GM19468 (cell line): Measurements from ENCODE around the gene XG.
"Not testable (repeated sequence)": the region's sequence is repeated elsewhere in the genome, so short reads cannot be mapped to it uniquely, and the experiment has no call there.

Source experiments
- ATAC-seq: cut with Tn5 transposase; IDR thresholded peaks from one replicate; pipeline ENCODE4 v1.9.1; 2021; ENCODE audit warnings: mild to moderate bottlenecking, moderate library complexity, moderate number of reproducible peaks; ENCODE audit not compliant: unreplicated experiment; ENCODE audit errors: extremely low read depth

XG gene

GRCh38 chrX:2732649-2733048, 19.2 kb upstream of the XG start:
- ATAC-seq = no peak

GRCh38 chrX:2733286-2733685, 18.6 kb upstream of the XG start:
- ATAC-seq = no peak

DNA sequence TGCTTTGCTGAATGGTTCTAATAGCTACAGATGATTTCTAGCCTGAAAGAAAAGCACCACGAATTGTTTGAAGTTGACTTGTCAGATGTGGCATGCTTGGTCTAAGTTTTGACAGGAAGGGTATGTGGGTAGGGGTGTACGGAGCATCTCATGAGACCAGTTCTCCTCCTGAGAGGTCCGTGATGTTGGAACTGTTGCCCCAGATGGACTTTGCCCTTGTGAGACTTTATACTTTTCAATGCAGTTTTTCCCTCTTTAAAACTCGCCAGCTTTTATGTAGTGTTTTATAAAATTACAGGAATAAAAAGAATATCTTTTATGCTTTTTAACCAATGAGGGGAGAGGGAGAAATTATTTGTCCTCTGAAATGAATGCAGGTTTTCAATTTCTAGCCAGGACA, 16.6 kb upstream of the XG start:
- ATAC-seq = no peak

DNA sequence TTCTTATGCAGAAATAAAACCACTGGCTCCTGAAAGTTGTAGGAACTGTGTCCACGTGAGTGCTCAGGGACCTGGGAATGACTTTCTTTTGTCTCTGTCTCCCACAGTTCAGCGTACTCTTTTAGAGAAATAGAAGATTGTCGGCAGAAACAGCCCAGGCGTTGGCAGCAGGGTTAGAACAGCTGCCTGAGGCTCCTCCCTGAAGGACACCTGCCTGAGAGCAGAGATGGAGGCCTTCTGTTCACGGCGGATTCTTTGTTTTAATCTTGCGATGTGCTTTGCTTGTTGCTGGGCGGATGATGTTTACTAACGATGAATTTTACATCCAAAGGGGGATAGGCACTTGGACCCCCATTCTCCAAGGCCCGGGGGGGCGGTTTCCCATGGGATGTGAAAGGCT, 11.2 kb upstream of the XG start:
- no peak for ATAC-seq

DNA sequence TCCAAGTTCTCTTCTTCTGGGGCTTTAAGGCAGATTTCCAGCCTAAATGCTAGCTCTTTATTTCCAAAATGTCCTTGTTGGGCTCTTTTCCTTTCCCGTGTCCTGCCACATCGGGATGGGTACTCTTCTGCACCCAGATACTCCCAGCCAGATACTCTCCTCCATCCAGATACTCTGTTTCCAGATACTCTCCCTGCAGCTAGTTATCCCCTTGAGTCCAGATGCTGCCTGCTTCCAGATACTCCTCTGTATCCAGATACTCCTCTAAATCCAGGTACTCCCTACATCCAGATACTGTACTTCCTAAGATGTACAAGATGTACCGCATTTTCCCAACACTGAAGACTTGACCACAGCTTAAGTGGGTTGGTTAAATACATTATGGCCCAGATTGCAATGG, 10.5 kb upstream of the XG start:
- ATAC-seq = no peak

DNA sequence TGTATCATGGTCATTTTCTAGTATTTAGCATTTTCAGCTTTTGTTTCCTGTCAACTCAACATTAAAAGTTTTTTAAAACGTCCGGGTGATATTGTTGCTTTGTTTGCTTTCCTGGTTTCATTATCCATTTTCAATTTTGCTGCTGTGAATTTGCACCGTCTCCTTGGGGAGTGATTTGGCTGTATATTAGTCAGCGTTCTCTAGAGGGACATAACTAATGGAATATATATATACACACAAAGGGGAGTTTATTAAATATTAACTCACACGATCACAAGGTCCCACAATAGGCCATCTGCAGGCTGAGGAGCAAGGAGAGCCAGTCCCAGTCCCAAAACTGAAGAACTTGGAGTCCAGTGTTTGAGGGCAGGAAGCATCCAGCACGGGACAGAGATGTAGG, 5.6 kb upstream of the XG start:
- ATAC-seq = not testable (repeated sequence)

DNA sequence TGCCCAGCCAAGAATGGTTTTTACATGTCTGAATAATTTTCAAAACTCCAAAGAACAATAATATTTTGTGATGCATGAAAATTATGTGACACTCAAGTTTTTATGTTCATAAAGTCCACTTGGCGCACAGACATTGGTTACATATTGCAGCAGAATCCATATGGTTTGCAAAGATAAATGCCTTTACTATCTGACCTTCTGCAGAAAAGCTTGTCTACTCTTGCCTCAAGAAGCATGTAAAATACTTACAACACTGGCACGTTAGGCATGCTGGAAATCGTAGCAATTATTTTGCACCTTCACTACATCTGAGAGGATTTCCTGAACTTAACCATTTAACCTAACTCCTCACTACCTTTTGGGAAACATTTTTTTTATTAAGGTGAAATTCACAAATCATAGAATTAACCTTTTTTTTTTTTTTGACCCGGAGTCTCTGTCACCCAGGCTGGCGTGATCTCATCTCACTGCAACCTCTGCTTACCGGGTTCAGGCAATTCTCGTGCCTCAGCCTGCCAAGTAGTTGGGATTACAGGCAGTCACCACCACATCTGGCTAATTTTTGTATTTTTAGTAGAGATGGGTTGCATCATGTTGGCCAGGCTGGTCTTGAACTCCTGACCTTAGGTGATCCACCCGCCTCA, 3.5 kb upstream of the XG start:
- ATAC-seq = no peak

DNA sequence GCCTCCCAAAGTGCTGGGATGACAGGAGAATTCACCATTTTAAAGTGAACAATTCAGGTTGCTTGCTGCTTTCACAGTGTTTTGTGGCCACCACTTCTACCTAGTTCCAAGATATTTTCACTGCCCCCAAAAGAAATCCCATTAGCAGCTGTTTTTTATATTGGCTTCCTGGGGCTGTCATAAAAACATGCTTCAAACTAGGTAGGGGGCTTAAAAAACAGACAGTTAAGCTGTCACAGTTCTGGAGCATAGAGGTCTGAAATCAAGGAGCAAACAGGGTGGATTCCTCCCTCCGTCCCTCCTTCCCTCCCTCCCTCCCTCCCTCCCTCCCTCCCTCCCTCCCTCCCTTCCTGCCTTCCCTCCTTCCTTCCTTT, 3.0 kb upstream of the XG start:
- no peak for ATAC-seq

DNA sequence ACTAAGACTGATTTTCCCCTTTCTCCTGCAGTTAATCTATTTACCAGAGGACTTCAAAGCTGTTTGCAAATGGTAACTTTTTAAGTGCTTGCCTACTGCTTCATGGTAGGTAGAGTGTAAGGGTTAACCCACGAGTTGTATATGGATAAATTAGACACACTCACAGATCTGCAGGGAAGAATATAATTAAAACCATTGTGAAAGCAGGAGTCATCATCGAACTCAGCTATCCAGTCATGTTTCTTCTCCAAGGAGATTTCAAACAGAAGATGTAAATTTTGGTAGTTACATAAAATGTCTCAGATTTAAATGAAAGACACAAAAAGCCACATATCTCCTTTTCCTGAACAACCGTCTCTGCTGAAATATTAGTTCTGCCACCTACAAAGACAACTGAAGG, 549 bp upstream of the XG start:
- no peak for ATAC-seq

DNA sequence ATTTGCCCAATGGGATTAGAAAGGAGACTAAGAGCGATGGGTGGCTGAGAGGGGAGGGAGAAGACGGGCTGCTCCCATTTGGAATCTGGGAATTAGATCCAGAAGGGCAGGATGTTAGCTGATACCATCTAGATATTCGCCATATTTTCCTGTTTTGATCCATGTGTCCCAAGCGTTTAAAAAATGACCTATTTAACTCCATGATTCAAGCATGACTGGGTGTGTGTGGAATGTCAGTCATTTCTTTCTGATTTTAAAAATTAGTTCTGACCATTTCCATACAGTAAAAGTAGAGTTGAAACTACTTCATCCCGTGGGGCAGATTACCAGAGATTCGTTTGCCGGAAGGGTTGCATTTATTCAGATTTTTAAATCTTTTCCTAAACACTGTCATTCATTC, 601 bp downstream of the XG start:
- ATAC-seq = not testable (repeated sequence)

DNA sequence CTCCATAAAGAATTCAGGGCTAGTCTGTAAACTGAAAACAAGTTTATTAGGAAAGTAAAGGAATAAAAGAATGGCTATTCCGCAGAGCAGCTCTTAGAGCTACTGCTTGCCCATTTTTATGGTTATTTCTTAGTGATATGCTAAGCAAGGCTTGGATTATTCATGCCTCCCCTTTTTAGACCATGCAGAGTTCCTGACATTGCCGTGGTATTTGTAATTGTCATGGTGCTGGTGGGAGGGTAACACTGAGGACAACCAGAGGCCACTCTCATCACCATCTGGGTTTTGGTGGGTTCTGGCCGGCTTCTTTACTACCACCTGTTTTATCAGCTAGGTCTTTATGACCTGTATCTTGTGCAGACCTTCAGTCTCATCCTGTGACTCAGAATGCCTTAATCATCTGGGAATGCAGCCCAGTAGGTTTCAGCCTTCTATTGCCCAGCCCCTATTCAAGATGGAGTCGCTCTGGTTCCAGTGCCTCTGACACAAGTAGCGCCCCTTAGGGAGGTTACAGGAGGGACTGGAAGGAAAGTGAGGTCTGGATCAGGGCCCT, 3.4 kb downstream of the XG start:
- not testable (repeated sequence) for ATAC-seq

GRCh38 chrX:2756548-2756947, 4.7 kb downstream of the XG start:
- no peak for ATAC-seq

DNA sequence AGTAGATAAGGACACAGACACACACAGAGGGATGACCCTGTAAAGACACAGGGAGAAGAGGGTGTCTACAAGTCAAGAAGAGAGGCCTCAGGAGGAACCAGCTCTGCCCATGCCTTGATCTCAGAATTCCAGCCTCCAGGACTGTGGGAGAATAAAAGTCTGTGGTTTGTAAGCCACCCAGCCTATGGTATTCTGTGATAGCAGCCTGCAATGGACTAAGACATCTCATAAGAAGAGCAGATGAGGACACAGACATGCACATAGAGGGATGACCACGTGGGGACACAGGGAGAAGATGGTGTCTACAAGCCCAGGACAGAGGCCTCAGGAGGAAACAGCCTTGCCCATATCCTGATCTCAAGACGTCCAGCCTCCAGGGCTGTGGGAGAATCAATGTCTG, 9.4 kb downstream of the XG start:
- no peak for ATAC-seq

DNA sequence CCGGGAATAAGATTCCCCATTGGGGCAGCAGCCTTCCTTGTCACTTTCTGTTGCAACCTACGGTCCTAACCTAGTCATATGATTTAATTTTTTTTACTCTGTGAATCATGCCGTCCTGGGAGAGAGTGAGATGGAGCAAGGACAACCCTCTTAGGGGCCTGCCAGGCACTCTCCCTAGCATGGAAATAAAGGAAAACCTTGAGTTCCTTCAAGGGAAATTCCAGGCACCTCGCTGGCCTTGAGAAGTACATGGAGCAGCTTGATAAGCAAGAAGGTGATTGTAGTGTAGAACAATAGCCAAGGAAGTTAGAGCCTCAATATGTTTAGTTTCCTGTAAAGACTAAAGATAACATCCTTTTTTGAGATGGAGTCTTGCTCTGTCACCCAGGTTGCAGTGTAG, 10.8 kb downstream of the XG start:
- ATAC-seq = not testable (repeated sequence)

DNA sequence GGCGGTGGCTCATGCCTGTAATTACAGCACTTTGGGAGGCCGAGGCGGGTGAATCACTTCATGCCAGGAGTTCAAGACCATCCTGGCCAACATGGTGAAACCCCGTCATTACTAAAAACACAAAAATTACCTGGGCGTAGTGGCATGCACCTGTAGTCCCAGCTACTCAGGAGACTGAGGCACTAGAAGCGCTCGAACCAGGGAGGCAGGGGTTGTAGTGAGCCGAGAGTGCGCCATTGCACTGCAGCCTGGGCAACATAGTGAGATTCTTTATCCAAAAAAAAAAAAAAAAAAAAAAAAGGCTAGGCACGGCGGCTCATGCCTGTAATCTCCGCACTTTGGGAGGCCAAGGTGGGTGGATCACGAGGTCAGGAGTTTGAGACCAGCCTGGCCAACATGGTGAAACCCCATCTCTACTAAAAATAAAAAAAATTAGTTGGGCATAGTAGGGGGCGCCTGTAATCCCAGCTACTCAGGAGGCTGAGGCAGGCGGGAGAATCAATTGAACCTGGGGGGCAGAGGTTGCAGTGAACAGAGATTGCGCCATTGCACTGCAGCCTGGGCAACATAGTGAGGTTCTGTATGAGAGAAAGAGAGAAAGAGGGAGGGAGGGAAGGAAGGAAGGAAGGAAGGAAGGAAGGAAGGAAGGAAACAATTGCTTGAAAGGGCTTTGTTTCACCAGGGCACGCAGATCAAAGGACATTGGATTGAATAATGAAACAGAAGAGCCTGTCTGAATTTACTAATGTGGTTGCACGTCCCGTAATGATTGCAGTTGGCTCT, 13.1 kb downstream of the XG start:
- ATAC-seq = not testable (repeated sequence)

DNA sequence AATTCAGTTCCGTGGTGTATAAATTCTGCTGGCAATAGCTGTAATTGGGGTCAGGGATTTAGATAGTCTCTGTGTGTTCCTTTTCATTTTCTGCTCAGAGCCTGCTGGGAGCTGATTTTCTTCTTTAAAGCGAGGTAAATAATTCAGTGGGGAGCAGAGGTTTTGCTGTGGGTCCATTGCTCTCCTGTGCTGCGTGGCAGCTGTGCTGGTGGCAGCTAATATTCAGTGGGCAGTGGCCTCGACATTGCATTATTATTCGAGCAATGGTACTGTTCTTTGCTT, 13.7 kb downstream of the XG start:
- ATAC-seq = no peak

GRCh38 chrX:2766906-2767305, 15.1 kb downstream of the XG start:
- ATAC-seq = no peak

DNA sequence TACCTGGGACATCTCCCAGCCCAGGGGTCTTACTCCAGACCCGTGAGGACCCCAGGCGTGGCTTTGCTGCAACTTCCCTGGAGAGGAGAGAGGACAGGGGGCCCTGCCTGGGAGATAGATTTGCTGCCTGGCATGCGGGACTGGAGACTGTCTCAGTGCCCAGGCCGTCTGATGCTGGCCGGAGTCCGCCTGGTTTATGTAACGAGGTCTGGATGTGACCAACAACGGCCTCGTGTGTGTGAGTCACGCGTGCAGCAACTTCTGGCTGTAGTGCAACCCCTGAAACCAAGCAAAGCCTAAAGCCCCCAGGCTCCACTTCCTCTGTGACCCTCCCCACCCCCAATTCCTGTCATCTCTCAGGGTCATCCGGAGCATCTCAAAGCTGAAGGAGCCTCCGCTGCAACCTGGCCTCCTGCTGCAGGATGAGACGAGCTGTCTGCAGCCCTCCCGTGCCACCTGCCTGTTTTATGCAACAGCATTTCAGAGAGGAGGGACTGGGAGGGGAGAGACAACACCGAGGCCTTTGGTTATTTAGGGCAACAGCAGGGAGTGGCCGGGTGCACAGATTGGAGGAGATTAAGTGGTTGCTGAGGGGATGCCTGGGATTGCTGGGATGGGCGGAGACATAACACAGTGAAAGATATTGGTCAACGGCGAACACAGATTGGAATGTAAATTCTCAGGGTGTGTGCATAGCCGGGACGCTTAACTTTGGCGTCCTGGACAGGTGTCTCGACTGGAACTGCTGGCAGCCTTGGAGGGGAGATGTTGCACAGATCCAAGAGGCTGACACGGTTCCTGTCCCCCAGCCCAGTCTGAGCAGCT, 16.0 kb downstream of the XG start:
- ATAC-seq = no peak

DNA sequence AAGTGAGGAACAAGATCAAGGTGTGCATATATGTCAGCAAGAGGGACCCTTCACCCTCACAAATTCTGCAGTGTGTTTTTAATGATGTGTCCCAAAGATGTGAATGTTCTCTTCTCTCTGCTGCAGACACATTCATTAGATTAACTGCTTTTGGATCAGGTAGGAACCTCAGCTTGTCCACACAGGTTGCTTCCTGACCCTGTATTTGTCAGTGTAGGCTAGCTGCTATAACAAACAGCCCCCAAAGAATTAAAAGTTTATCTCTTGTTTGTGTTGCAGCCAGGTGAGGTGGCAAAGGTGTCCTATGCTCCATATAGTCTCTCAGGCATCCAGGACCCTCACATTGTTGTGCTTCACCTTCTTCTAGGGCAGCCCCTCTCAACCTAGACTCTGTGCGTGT, 17.8 kb downstream of the XG start:
- ATAC-seq = no peak

GRCh38 chrX:2773166-2774055, 21.6 kb downstream of the XG start:
- not testable (repeated sequence) for ATAC-seq
